SU-DHL-6 (cell line): ENCODE results near the gene ITGA11.

Experiments used
- CTCF ChIP-seq: fragments of 200-600 bp; sonication (generic); IDR thresholded peaks from one replicate; pipeline ENCODE4 v1.5.1; 2017; ENCODE audit warnings: antibody characterized with exemption, mild to moderate bottlenecking, low read length, moderate library complexity; ENCODE audit not compliant: insufficient read depth, poor library complexity, severe bottlenecking
- EZH2phosphoT487 ChIP-seq: fragments of 200-600 bp; sonication (generic), shearing (Covaris generic); conservative IDR thresholded peaks from 2 replicates; pipeline ENCODE4 v1.6.1; 2018; ENCODE audit warnings: mild to moderate bottlenecking, antibody characterized with exemption, low read length, moderate library complexity, mixed read lengths

- TF ChIP-seq CTCF: no peak
- TF ChIP-seq EZH2phosphoT487: no peak
Observed at GRCh38 chr15:68292157-68292781, 139.7 kb downstream of the ITGA11 start.
